ENCODE results near the gene TDRD12. TPM values are rescaled to one million over a fixed set of nuclear protein-coding genes. Genes with fewer than 3 reads are reported as not detected.
A peak's percentile ranks its signal among the peaks of the same experiment; 100 is the strongest.
"Not testable (repeated sequence)": the region's sequence is repeated elsewhere in the genome, so short reads cannot be mapped to it uniquely, and the experiment has no call there.

Gene TDRD12
- total RNA-seq, 2 experiments from 2014 or later, result 0.12 TPM; not detected in 1

GRCh38 chr19:32743447-32743846 is 23.9 kb downstream of the TDRD12 start:
- DNase-seq, result no peak
- no peaks in the 10 kb centered on the region for H3K36me3 Mint-ChIP-seq
- CTCF ChIA-PET, result no interaction called here
- H3K27me3 Mint-ChIP-seq, result no peaks in the 10 kb centered on the region
- ATAC-seq, result no peak
- H3K4me1 Mint-ChIP-seq, result peaks cover 4% of the 10 kb centered on the region
- no peak overlapping the region for H3K27ac Mint-ChIP-seq
- no peaks in the 10 kb centered on the region for H3K9me3 Mint-ChIP-seq (ENCODE audit: low read depth)
- H3K4me3 Mint-ChIP-seq, result no peak overlapping the region

- H3K36me3 Mint-ChIP-seq, result no peaks in the 10 kb centered on the region
- H3K27me3 Mint-ChIP-seq, result peaks cover 4% of the 10 kb centered on the region
- no peak overlapping the region for H3K4me3 Mint-ChIP-seq
- no peaks in the 10 kb centered on the region for H3K9me3 Mint-ChIP-seq (ENCODE audit: low read depth)
- H3K27ac Mint-ChIP-seq, result no peak overlapping the region
- ATAC-seq (no peak), DNase-seq (no peak)
- peaks cover 4% of the 10 kb centered on the region for H3K4me1 Mint-ChIP-seq
- CTCF ChIA-PET, result no interaction called here
Measured at GRCh38 chr19:32744555-32745325, 25.2 kb downstream of the TDRD12 start.

GRCh38 chr19:32745594-32746251 is 26.2 kb downstream of the TDRD12 start:
- CTCF ChIA-PET; ATAC-seq; H3K36me3 Mint-ChIP-seq; DNase-seq; H3K27ac Mint-ChIP-seq; H3K9me3 Mint-ChIP-seq (ENCODE audit: low read depth); H3K4me3 Mint-ChIP-seq; H3K4me1 Mint-ChIP-seq: not testable (repeated sequence)
- H3K27me3 Mint-ChIP-seq, result peaks cover 11% of the 10 kb centered on the region

GRCh38 chr19:32746631-32747196 is 27.1 kb downstream of the TDRD12 start:
- CTCF ChIA-PET; H3K4me3 Mint-ChIP-seq; H3K27ac Mint-ChIP-seq; H3K36me3 Mint-ChIP-seq; H3K4me1 Mint-ChIP-seq; ATAC-seq; H3K9me3 Mint-ChIP-seq (ENCODE audit: low read depth): not testable (repeated sequence)
- DNase-seq, result peak; percentile 42
- H3K27me3 Mint-ChIP-seq, result peaks cover 15% of the 10 kb centered on the region

DNA sequence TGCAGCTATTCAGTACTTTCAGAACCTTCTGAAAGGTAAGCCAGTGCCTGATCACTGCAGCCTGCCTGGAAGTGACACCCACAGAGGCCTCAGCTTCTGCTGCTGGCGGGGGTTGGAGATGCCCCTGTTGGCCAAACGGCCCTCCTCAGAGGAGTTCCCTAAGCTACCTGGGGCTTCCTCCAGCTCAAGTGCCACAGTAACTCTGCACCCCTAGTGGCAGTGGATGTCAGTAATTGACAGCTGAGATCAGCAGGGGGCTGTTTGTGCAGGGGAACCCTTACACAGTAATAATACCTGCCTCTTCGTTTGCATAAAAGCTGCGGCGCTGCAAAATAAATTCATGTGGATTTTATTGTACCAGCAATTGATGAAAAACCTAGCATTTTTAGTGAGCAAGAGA is 28.9 kb downstream of the TDRD12 start:
- ATAC-seq (no peak), DNase-seq (no peak)
- Mint-ChIP-seq H3K36me3 (no peaks in the 10 kb centered on the region), H3K27me3 (peaks cover 17% of the 10 kb centered on the region), H3K9me3 (ENCODE audit: low read depth) (no peaks in the 10 kb centered on the region), H3K4me3 (no peak overlapping the region), H3K27ac (no peak overlapping the region), H3K4me1 (peaks cover 4% of the 10 kb centered on the region)
- CTCF ChIA-PET, result no interaction called here

- Mint-ChIP-seq H3K27ac (no peak overlapping the region), H3K36me3 (no peaks in the 10 kb centered on the region), H3K9me3 (ENCODE audit: low read depth) (no peaks in the 10 kb centered on the region), H3K4me1 (peaks cover 4% of the 10 kb centered on the region), H3K4me3 (no peak overlapping the region), H3K27me3 (peaks cover 17% of the 10 kb centered on the region)
- ATAC-seq (no peak), DNase-seq (no peak)
- CTCF ChIA-PET, result no interaction called here
Measured at GRCh38 chr19:32748948-32749347, 29.4 kb downstream of the TDRD12 start.

- CTCF ChIA-PET, result no interaction called here
- no peak for ATAC-seq
- no peak overlapping the region for H3K4me3 Mint-ChIP-seq
Measured at GRCh38 chr19:32749361-32749760, 29.8 kb downstream of the TDRD12 start.

GRCh38 chr19:32750441-32751055 is 31.0 kb downstream of the TDRD12 start:
- no peak for DNase-seq
- Mint-ChIP-seq H3K9me3 (ENCODE audit: low read depth) (no peaks in the 10 kb centered on the region), H3K36me3 (no peaks in the 10 kb centered on the region), H3K27me3 (peaks cover 17% of the 10 kb centered on the region), H3K4me3 (no peak overlapping the region), H3K27ac (no peak overlapping the region), H3K4me1 (peaks cover 4% of the 10 kb centered on the region)
- ATAC-seq, result no peak
- CTCF ChIA-PET, result no interaction called here

More at GRCh38 chr19:32749361-32749760, 29.8 kb downstream of the TDRD12 start:
- H3K36me3 Mint-ChIP-seq, result no peaks in the 10 kb centered on the region
- no peak overlapping the region for H3K27ac Mint-ChIP-seq
- peaks cover 4% of the 10 kb centered on the region for H3K4me1 Mint-ChIP-seq
- DNase-seq, result no peak
- no peaks in the 10 kb centered on the region for H3K9me3 Mint-ChIP-seq (ENCODE audit: low read depth)
- H3K27me3 Mint-ChIP-seq, result peaks cover 17% of the 10 kb centered on the region

DNA sequence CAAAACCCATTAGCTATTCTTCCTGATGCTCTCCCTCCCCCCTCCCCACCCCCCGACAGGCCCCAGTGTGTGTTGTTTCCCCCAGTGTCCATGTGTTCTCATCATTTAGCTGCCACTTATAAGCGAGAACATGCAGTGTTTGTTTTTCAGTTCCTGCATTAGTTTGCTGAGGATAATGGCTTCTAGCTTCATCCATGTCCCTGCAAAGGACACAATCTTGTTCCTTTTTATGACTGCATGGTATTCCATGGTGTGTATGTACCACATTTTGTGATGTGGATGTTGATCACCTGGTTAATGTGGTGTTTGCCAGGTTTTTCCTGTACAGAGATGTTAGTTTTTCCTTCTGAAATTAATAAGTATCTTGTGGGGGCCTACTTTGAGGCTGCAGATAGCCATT is 31.5 kb downstream of the TDRD12 start:
- DNase-seq (no peak), ATAC-seq (no peak)
- H3K36me3 Mint-ChIP-seq, result no peaks in the 10 kb centered on the region
- peaks cover 17% of the 10 kb centered on the region for H3K27me3 Mint-ChIP-seq
- no peak overlapping the region for H3K4me3 Mint-ChIP-seq
- H3K4me1 Mint-ChIP-seq, result peaks cover 4% of the 10 kb centered on the region
- H3K27ac Mint-ChIP-seq, result no peak overlapping the region
- H3K9me3 Mint-ChIP-seq (ENCODE audit: low read depth), result no peaks in the 10 kb centered on the region
- CTCF ChIA-PET, result no interaction called here

DNA sequence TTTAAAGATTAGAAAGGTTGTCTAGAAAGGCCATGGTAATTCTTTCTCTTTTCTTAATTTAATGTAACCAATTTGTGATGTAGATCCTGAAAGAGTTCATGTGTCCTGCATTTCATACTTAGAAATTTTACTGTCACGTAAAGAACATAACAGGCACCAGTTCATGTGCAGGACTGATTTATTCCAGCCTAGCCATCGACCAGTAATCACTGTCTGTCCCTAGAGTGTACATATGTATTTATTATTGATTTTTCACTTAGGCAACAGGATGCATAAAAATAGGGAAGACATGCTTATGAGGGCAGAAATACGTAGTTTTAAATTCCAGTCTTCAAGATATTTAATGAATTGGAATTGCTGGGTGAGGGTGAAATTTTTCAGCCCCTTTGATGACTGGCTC is 37.6 kb downstream of the TDRD12 start:
- ATAC-seq (no peak), DNase-seq (no peak)
- peaks cover 4% of the 10 kb centered on the region for H3K9me3 Mint-ChIP-seq (ENCODE audit: low read depth)
- CTCF ChIA-PET, result interaction anchor here (0.5 kb wide), 1 partner anchor 23 kb away, joined by 3 read pairs; no protein-coding TSS in a partner anchor
- no peak overlapping the region for H3K27ac Mint-ChIP-seq
- H3K36me3 Mint-ChIP-seq, result peaks cover 2% of the 10 kb centered on the region
- peaks cover 5% of the 10 kb centered on the region for H3K27me3 Mint-ChIP-seq
- H3K4me3 Mint-ChIP-seq, result no peak overlapping the region
- H3K4me1 Mint-ChIP-seq, result peaks cover 2% of the 10 kb centered on the region

GRCh38 chr19:32765365-32765764 is 45.8 kb downstream of the TDRD12 start:
- CTCF ChIA-PET; H3K36me3 Mint-ChIP-seq; H3K4me1 Mint-ChIP-seq; H3K27ac Mint-ChIP-seq; H3K4me3 Mint-ChIP-seq; ATAC-seq; H3K9me3 Mint-ChIP-seq (ENCODE audit: low read depth); H3K27me3 Mint-ChIP-seq; DNase-seq: not testable (repeated sequence)

DNA sequence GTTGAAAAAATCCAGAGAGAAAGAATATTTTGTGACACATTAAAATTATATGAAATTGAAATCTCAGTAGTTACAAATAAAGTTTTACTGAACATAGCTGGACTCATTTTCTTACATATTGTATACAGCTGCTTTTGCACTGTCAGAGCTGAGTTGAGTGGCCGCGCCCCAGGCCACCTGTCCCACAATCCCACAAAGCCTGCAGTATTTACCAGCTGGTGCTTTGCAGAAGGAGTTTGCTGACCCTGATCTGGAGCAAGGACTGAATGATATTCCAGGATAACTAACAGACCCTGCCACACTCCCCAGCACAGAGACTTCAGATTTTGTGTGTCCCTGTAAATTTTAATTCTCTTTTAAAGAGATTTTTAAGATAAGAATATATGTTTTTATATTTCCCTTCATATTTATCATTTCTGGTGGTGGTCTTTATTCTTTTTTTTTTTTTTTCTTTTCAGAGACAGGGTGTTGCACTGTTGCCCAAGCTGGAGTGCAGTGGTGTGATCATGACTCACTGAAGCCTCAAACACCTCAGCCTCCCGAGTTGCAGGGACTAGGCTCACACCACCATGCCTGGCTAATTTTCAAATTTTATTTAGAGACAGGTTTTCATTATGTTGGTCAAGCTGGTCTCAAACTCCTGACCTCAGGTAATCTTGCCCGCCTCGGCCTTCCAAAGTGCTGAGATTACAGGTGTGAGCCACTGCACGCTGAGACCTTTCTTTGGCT is 48.5 kb downstream of the TDRD12 start:
- CTCF ChIA-PET, result no interaction called here
- Mint-ChIP-seq H3K27me3 (peaks cover 6% of the 10 kb centered on the region), H3K9me3 (ENCODE audit: low read depth) (peaks cover 2% of the 10 kb centered on the region), H3K27ac (no peak overlapping the region), H3K4me3 (no peak overlapping the region), H3K36me3 (no peaks in the 10 kb centered on the region), H3K4me1 (no peaks in the 10 kb centered on the region)
- DNase-seq (no peak), ATAC-seq (no peak)

GRCh38 chr19:32771596-32771995 is 52.0 kb downstream of the TDRD12 start:
- no peaks in the 10 kb centered on the region for H3K36me3 Mint-ChIP-seq
- no peak for DNase-seq
- no peak for ATAC-seq
- no peaks in the 10 kb centered on the region for H3K4me1 Mint-ChIP-seq
- H3K27me3 Mint-ChIP-seq, result peaks cover 2% of the 10 kb centered on the region
- H3K27ac Mint-ChIP-seq, result no peak overlapping the region
- H3K4me3 Mint-ChIP-seq, result no peak overlapping the region
- peaks cover 2% of the 10 kb centered on the region for H3K9me3 Mint-ChIP-seq (ENCODE audit: low read depth)
- CTCF ChIA-PET, result no interaction called here

Measured in activated CD8-positive, alpha-beta memory T cell treated with anti-CD3 and anti-CD28 coated beads, Interleukin-2, amount 10 ng/mL, durations not matched to agents 7 days and 5 days (primary cell).